SIG-M5 treated with dmso at 0.1 percent for 504 hours (cell line): ENCODE data around the gene TSPAN9.

Experiments used
- DNase-seq: peaks from one replicate; lab custom pipeline; 2025; ENCODE audit not compliant: unreplicated experiment; lab: John Stamatoyannopoulos, UW

TSPAN9 gene

DNA sequence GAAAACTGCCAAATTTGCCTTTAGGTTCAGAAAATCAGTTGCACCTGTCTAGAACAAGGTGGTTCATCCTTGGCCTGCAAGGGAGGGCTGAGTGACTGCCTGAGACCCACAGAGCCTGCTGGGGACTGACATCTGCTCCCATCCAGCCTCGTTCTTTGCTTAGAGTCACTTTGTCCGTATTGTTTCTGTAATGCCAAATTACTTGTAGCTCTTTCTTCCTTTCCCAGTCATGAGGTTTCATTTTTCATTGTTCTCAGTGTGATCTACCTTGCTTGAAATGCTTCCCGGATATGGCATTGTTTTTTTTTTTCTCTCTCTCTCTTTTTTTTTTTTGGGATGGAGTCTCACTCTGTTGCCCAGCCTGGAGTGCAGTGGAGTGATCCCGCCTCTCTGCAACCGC is 21.3 kb downstream of the TSPAN9 start:
- DNase-seq = no peak

DNA sequence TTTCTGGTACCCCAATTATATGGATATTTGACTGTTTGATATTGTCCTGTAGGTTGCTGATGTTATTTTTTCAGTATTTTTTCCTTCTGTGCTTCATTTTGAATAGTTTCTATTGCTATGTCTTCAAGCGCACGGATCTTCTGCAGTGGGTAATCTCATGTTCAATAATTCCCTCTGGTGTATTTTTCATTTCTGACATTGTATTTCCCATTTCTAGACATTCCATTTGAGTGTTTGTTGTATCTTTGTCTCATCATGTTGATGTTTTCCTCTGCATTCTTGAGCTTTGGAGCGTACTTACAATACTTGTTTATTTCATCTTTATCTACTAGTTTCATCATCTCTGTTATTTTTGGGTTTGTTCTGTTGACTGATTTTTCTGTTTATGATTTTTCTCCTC is 22.0 kb downstream of the TSPAN9 start:
- DNase-seq = no peak

DNA sequence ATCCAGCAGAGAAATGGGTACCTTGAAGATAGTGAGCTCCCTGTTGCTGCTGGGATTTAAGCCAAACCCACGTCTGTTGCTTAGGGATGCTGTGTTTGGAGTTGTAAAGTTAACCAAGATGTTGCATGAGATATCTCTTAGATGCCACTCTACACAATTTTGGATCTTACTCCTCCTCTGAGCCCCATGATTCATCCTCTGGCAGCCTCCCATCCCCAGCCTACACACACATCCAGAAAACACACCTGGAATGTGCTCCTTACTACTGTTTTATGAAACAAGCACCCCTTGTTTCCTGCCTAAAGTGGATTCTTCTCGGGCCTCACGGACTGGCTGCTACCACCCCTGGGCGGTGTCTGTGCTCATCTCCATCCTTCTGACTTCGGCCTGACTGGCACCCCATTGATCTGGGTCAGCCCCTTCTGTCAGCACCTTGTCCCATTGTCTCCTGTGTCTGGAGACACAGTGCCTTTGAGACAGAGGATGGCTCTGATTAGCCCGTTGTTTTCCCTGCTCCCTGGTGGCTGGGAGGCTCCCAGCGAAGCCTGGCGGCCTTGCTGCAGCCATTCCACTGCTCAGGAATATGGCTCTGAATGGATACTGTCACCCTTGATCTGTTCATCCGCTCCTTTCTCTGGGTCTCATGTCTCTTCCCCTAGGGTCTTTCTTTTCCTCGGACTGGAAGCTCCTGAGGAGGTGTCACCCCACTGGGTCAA is 24.3 kb downstream of the TSPAN9 start:
- DNase-seq = no peak

DNA sequence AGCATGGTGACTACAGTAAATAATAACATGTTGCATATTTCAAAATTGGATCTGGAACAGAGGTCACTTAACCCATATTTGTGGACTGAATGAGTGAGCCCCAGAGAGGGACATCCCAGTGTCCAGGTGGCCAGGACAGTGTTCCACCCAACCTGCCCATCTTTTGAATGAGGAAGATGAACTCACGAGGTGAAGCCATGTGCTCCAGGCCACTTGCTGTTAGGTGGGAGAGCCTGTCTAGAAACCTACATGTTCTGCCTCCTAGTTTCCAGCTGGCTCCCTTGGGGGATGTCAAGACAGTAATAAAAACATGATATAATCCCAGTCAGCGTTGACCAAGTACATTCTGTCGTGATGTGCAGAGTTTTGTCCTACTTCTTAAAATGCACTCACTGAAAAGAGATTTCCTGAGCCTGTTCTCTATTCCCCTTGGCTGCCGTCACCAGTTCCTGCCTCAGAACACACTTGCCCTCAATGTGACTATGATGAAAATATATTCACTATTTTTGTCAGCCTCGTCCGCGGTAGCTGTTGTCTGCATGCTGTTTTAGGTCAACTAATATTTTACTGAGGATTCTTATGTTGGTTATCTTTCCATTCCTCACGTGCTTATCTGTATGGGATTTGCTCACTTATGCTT is 25.7 kb downstream of the TSPAN9 start:
- no peak for DNase-seq

- no peak for DNase-seq
These were observed 26.6 kb downstream of the TSPAN9 start for GRCh38 chr12:3103806-3104205.

- DNase-seq = no peak
These were observed 28.7 kb downstream of the TSPAN9 start for GRCh38 chr12:3105690-3106479.

DNA sequence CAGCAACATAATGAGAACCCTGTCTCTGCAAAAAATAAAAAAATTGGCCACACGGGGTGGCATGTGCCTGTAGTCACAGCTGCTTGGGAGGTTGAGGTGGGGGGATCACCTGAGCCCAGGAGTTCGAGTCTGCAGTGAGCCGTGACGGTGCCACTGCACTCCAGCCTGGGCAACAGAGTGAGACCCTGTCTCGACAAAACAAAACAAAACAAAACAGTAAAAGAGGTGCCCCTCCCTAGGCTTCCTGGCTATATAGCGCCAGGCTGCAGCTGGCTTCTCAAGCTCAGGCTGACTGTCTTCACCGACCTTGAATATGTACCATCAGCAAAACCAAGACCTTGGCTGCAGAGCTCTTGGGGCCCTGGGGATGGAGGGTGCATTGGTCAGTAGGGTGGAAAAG is 29.4 kb downstream of the TSPAN9 start:
- DNase-seq = no peak

DNA sequence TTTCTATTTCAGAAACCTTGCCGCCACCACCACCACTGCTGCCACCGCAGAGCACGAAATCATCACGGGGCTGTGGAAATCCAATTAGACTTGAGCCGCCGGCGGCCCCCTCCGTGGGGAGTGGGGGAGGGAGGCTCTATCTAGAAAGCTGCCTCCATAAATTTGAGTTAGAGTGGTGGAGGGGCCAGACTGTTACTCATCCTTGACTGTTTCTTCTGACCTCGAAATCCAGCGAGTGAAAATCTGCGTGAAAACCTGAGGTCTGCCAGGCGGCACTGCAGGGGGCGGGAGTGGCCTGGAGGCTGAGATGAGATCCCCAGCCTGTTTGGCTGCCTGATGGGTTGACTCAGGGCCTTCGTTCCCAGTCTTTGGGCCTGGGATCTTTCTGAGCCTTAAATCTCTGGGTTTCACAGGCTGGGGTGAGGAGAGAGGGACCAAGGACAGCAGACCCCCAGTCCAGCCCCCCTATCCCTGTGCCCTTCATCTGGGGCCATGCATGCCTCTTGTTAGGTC is 29.9 kb downstream of the TSPAN9 start:
- no peak for DNase-seq

DNA sequence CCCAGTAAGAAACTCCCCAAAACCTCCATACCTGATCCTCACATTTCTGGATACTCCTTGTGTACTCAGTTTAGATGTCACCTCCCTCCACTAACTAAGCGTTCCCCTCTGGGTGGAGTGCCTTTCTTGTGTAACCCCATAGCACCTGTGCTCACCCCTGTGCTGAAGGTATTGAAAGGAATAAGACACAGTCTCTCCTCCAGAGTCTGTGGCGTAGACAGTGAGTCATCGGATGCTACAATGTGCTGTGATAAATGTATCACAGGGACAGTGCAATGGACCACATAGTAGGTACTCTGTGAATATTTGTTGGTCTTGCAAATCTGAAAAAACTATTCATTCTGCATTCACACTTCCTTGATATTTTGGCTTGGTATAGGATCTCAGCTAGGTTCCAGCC is 30.8 kb downstream of the TSPAN9 start:
- no peak for DNase-seq

GRCh38 chr12:3110578-3110977 is 33.4 kb downstream of the TSPAN9 start:
- DNase-seq = no peak

DNA sequence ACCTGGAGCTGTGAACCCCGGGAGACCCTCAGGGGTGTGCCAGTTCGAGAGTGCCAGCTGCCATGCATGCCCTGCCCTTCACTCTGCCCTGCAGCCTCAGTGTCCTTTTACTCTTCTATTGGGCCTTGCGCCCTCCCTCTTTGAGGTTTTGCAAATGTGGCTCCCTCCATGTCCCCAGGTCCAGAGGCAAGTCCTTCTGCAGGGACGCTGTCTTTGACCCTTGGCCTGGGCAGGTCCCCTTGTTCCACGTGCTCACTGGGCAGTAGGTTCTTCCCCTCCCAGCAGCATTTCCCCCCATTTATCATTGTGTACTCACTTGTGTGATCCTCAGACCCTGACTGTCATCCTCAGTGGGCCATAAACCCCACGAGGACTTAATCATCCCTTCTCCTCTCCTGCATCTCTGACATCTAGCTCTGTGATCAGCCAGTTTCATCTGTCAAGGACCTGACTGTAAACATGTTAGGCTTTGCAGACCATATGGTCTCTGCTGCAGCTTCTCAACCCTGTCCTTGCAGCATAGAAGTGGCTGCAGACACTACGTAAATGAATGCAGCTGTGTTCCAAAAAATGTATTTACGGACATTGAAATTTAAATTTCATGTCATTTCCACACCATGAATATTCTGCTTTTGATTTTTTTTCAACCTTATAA is 36.6 kb downstream of the TSPAN9 start:
- DNase-seq = no peak

DNA sequence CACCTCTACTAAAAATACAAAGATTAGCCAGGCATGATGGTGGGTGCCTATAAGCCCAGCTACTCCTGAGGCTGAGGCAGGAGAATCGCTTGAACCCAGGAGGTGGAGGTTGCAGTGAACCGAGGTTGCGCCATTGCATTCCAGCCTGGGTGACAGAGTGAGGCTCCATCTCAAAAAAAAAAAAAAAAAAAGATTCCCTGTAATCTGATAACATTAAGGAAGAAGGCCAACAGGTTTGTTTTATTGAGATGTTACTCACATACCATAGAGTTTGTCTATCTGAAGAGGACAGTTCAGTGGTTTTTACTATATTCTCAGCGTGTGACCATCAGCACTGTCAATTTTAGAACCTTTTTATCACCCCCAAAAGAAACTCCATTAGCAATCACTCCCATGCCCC is 37.5 kb downstream of the TSPAN9 start:
- DNase-seq = no peak

- DNase-seq = no peak
These were observed 37.9 kb downstream of the TSPAN9 start for GRCh38 chr12:3115078-3115477.

GRCh38 chr12:3116106-3116844 is 39.1 kb downstream of the TSPAN9 start:
- DNase-seq = no peak

GRCh38 chr12:3117144-3117581 is 40.0 kb downstream of the TSPAN9 start:
- no peak for DNase-seq

DNA sequence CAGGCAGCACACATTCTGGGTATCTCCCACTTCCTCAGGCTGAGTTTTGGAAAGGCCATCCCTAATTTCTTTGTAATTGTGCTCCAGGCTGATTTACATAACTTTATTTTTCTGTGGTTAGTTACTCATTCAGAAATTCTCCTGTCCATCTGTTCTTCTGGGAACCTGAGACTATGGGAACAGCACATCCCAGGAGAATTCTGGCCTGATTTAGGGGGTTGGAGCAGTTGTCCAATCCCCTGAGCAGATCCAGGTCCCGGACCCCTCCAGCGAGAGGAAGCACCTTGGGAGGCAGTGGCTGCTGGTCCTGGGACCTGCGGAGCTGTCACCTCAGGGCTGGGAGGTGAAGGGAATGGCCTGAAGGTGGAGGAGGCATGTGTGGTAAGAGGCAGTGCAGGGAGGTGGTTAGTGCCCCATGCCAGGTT is 40.4 kb downstream of the TSPAN9 start:
- no peak for DNase-seq

DNA sequence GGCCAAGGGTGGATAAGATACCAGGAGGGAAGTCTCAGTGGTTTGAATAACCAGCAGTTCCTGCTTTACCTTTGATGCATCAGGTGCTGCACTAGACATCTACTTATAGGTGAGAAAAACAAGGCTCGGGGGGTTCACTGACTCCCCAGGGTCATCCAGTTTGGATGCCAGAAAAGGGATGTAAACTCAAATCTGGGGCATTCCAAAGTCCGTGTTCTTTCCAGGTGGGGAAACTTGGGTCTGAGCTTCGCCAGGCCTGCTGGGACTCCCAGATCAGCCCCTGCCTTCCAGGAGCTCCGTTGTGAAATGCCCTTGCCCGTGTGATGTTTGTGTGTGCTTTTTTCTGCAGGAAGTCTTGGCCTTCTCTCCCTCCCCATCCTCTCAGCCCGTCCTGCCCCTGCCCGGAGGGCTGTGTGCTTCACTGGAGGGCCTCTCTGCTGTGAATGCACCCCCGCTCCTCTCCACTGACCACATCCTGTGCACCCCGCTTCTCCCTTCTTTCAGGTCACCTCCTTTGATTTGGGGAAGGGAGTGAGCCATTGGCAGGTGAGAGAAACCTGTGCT is 42.1 kb downstream of the TSPAN9 start:
- no peak for DNase-seq

- DNase-seq = no peak
These were observed 42.8 kb downstream of the TSPAN9 start for GRCh38 chr12:3119756-3120601.

DNA sequence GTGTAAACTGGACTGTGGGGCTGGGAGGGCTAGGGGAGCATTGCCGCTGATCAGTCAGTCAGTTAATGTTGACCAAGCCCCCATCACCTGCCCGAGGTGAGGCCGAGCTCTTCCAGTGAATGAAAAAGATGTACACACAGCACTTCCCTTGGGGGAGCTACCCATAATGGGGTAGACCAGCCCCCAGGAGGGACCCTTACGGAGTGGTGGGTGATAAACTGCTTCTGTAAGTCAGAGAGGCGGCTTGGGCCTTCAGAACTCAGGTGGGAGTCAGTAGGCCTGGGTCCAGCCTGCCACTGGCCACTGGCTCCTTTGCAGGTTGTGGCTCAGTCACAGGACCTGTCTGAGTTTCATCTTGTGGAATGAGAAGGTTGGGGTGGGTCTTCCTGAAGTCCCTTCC is 43.5 kb downstream of the TSPAN9 start:
- DNase-seq = no peak
